Measurements from ENCODE around the gene CATSPERB.
"Not testable (repeated sequence)": the region's sequence is repeated elsewhere in the genome, so short reads cannot be mapped to it uniquely, and the experiment has no call there.

The CATSPERB gene

GRCh38 chr14:91731986-91732385 lies at the start of gene CATSPERB:
Gene CATSPERB, minus strand, starts transcription at chr14:91732086. Its CDS starts 2,607 bp downstream, at chr14:91729479.
- DNase-seq, result no peak

GRCh38 chr14:91780452-91780851 lies 48.6 kb upstream of the CATSPERB start:
- DNase-seq, result no peak

GRCh38 chr14:91778217-91778616 lies 46.3 kb upstream of the CATSPERB start:
- DNase-seq, result no peak

- no peak for DNase-seq
These were observed 42.5 kb upstream of the CATSPERB start for GRCh38 chr14:91774140-91775096.

GRCh38 chr14:91770185-91770584 lies 38.3 kb upstream of the CATSPERB start:
- no peak for DNase-seq

- no peak for DNase-seq
These were observed 23.8 kb upstream of the CATSPERB start for GRCh38 chr14:91755570-91756295.

GRCh38 chr14:91754819-91755218 lies 22.9 kb upstream of the CATSPERB start:
- no peak for DNase-seq

GRCh38 chr14:91754185-91754584 lies 22.3 kb upstream of the CATSPERB start:
- no peak for DNase-seq

GRCh38 chr14:91753501-91754128 lies 21.7 kb upstream of the CATSPERB start:
- no peak for DNase-seq

GRCh38 chr14:91752961-91753360 lies 21.1 kb upstream of the CATSPERB start:
- DNase-seq, result no peak

GRCh38 chr14:91751719-91752118 lies 19.8 kb upstream of the CATSPERB start:
- no peak for DNase-seq

GRCh38 chr14:91750634-91751198 lies 18.8 kb upstream of the CATSPERB start:
- no peak for DNase-seq

GRCh38 chr14:91749868-91750267 lies 18.0 kb upstream of the CATSPERB start:
- DNase-seq, result no peak

- no peak for DNase-seq
These were observed 16.2 kb upstream of the CATSPERB start for GRCh38 chr14:91748049-91748448.

GRCh38 chr14:91745344-91745743 lies 13.5 kb upstream of the CATSPERB start:
- DNase-seq, result no peak

GRCh38 chr14:91744068-91744480 lies 12.2 kb upstream of the CATSPERB start:
- DNase-seq, result no peak

- no peak for DNase-seq
These were observed 11.4 kb upstream of the CATSPERB start for GRCh38 chr14:91743305-91743653.

GRCh38 chr14:91742621-91743304 lies 10.9 kb upstream of the CATSPERB start:
- no peak for DNase-seq

GRCh38 chr14:91739867-91740266 lies 8.0 kb upstream of the CATSPERB start:
- DNase-seq, result not testable (repeated sequence)

GRCh38 chr14:91737619-91738018 lies 5.7 kb upstream of the CATSPERB start:
- DNase-seq, result no peak

- no peak for DNase-seq
These were observed 1.1 kb upstream of the CATSPERB start for GRCh38 chr14:91732859-91733477.

GRCh38 chr14:91732439-91732838 lies 553 bp upstream of the CATSPERB start:
- DNase-seq, result no peak
